ENCODE results near the gene MED16.
A peak's percentile ranks its signal among the peaks of the same experiment; 100 is the strongest.

MED16 gene

DNA sequence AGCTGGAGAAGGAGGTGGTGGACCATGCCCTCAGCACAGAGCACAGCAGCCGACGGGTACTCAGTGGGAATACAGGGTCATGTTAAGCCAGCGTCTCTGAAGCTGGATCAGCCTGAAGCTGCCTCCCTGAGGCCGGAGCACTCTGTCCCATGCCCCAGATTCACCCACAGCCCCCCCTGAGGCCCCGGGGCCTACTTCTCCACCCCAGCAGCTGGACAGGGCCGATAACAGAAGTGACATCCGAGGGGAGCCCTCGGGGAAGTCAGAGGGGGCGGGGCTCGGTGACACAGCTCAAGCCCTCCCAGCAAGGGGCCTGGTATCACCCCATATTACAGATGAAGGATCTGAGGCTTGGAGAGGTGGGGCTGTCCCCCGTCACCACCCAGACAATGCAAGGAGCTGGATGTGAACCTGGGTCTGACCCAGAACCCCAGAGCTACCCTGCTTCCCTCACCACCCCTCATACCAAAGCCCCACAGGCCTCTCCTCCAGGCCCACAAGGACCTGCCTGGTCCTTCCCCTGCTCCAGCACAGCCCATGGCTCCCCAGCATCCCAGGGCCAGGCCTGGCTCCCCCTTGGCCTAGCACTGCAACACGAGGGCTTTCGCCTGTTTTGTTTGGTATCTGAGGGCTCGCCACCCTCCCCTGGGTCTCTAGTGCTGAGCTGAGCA lies 14.3 kb upstream of the MED16 start:
- Mint-ChIP-seq H3K27ac (peak overlapping the region; percentile 100), H3K4me1 (peaks cover 19% of the 10 kb centered on the region), H3K27me3 (no peaks in the 10 kb centered on the region), H3K9me3 (no peaks in the 10 kb centered on the region), H3K4me3 (peak overlapping the region; percentile 82), H3K36me3 (peaks cover 15% of the 10 kb centered on the region)
- peak; percentile 42 for ATAC-seq (ENCODE audit: low read depth)
- DNase-seq (ENCODE audit: low spot score in 2 of 2) = peak; percentile 69 to 74

DNA sequence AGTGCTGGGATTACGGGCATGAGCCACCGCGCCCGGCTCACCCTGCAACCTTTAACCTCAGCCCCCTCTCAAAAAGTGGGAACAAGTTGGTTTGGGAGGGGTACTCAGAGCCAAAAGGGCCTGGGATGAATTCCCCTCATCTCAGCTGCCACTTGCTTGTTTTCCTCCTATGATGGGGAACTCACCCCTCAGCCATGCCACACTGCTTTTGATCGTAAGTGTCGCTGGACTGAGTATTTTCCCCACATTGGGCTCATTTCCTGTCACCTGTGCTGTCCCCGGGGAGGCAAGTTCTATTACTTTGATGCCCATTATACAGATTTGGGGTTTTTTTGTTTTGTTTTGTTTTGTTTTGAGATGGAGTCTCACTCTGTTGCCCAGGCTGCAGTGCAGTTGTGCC lies 13.5 kb upstream of the MED16 start:
- H3K9me3 Mint-ChIP-seq = no peaks in the 10 kb centered on the region
- ATAC-seq (ENCODE audit: low read depth) (peak; percentile 21), DNase-seq (ENCODE audit: low spot score in 2 of 2) (peak in 1 of 2 donors; percentile 52)
- H3K36me3 Mint-ChIP-seq = peaks cover 15% of the 10 kb centered on the region
- peaks cover 19% of the 10 kb centered on the region for H3K4me1 Mint-ChIP-seq
- peak overlapping the region; percentile 100 for H3K27ac Mint-ChIP-seq
- no peaks in the 10 kb centered on the region for H3K27me3 Mint-ChIP-seq
- peak overlapping the region; percentile 82 for H3K4me3 Mint-ChIP-seq

DNA sequence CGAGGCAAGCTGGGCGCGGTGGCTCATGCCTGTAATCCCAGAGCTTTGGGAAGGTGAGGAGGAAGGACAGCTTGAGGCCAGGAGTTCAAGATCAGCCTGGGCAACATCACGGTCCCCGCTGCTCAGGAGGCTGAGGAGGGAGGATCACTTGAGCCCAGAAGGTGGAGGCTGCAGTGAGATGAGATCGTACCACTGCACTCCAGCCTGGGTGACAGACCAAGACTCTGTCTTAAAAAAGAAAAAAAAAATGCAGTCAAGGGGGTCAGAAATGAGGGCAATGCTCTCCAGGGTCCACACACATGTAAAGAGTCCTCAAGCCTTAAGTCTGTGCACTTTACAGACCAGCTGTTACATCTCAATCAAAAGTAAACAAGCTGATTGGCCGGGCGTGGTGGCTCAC lies 11.6 kb upstream of the MED16 start:
- no peak overlapping the region for H3K4me3 Mint-ChIP-seq
- peak overlapping the region; percentile 100 for H3K27ac Mint-ChIP-seq
- H3K36me3 Mint-ChIP-seq = peaks cover 15% of the 10 kb centered on the region
- H3K4me1 Mint-ChIP-seq = peaks cover 21% of the 10 kb centered on the region
- no peaks in the 10 kb centered on the region for H3K9me3 Mint-ChIP-seq
- no peaks in the 10 kb centered on the region for H3K27me3 Mint-ChIP-seq
- ATAC-seq (ENCODE audit: low read depth) = no peak
- DNase-seq (ENCODE audit: low spot score in 2 of 2) = no peak

DNA sequence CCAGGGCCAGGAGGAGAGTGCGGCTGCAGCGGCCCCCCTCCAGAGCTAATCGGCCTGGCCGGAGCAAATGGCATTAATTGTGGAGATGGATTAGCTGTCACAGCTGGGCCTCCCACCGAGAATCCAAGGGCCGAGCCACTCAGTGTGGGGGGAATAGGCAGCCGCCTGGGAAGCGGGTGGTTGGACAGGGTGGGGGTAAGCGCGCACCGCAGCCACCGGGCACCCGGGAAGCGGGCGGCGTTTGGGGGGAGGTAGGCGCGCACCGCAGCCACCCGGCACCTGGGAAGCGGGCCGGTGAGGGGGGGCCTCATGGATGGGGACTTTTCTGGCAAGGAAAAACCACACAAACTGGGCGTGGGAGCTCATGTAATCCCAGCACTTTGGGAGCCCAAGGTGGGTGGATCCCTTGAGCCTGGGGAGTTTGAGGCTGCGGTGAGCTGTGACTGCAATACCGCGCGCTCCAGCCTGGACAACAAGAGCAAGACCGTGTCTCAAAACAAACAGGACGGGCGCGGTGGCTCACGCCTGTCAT lies 10.3 kb upstream of the MED16 start:
- DNase-seq (ENCODE audit: low spot score in 2 of 2) (no peak), ATAC-seq (ENCODE audit: low read depth) (no peak)
- Mint-ChIP-seq H3K27ac (no peak overlapping the region), H3K4me1 (peaks cover 19% of the 10 kb centered on the region), H3K27me3 (no peaks in the 10 kb centered on the region), H3K9me3 (no peaks in the 10 kb centered on the region), H3K4me3 (no peak overlapping the region), H3K36me3 (peaks cover 16% of the 10 kb centered on the region)

DNA sequence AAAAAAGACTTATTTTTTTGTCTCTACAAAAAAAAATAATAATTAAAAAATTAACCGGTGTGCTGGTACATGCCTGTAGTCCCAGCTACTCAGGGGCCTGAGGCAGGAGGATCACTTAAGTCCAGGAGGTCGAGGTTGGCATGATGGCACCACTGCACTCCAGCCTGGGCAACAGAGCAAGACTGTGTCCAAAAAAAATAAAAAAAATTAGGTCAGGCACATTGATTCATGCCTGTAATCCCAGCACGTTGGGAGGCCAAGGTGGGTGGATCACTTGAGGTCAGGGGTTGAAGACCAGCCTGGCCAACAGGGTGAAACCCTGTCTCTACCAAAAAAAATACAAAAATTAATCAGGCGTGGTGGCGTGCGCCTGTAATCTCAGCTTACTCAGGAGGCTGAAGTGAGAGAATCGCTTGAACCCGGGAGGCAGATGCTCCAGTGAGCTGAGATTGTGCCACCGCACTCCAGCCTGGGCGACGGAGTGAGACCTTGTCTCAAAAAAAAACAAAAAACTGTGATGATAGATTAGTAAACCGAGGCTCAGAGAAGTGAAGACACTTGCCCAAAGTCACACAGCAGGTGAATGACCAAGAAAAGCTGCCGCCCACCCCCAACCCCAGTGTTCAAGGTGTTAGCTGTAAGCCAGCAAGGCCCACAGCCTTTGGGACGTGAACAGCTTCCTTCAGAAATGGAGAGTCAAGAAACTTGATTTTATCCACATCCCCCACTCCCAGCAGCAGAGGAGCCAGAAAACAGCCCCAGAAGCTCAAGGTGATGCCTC lies 9.6 kb upstream of the MED16 start:
- Mint-ChIP-seq H3K27me3 (no peaks in the 10 kb centered on the region), H3K27ac (no peak overlapping the region), H3K4me1 (peaks cover 19% of the 10 kb centered on the region), H3K4me3 (no peak overlapping the region), H3K9me3 (no peaks in the 10 kb centered on the region), H3K36me3 (peaks cover 16% of the 10 kb centered on the region)
- no peak for DNase-seq (ENCODE audit: low spot score in 2 of 2)
- ATAC-seq (ENCODE audit: low read depth) = no peak

DNA sequence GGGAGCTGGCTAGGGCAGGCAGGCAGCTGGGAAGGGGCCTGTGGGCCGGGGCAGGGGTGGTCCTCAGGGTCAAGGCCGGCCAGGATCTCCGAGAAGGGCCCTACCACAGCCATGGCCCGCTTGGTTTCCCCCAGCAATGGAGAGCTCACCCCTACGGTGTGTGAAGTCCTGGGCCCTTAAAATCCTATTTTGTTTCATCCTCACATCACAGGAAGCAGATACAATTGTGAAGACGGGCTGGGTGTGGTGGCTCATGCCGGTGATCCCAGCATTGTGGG lies 9.0 kb upstream of the MED16 start:
- Mint-ChIP-seq H3K27me3 (no peaks in the 10 kb centered on the region), H3K27ac (no peak overlapping the region), H3K9me3 (no peaks in the 10 kb centered on the region), H3K36me3 (peaks cover 16% of the 10 kb centered on the region), H3K4me3 (no peak overlapping the region), H3K4me1 (peaks cover 13% of the 10 kb centered on the region)
- ATAC-seq (ENCODE audit: low read depth) = no peak
- DNase-seq (ENCODE audit: low spot score in 2 of 2) = no peak

DNA sequence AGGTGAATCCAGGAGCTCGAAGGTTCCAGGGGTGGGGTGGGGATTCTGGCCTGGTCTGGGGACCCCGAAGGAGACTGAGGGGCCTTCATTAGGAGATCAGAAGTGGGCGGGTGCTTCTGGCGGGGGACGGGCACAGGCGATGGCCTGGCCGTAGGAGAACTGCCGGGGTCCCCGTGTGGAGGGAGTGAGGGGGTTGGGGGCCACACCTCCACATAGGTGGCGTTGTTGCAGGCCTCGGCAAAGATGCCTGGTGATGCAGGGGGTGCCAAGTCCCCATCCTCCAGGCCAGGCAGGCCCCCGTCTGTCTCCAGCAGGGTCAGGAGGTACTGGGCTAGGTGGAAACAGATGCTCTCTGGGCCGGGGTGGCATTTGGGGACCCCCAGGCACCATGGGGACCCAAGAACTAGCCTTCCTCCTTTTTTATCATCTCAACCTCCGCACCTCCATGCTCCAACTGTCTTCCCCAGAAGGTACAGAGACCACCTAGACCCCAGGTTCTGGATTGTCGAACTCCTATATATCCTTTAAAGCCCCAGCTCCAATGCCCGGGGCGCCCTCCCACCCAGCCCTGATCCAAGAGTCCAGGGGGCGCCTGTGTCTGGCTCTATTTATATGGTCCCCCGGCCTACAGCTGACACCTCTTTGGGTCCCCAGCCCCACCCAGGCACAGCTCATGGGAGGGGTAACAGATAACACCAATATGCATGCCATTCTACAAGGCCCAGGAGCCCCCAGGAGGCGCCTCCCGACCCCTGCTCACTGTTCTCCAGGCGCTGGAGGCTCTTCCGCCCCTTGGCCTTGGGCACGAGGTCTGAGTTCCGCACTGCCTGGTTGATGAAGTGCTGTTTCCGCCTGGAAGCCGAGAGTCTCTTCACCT lies 8.5 kb upstream of the MED16 start:
- Mint-ChIP-seq H3K27ac (no peak overlapping the region), H3K4me1 (peaks cover 10% of the 10 kb centered on the region), H3K36me3 (peaks cover 18% of the 10 kb centered on the region), H3K27me3 (no peaks in the 10 kb centered on the region), H3K9me3 (no peaks in the 10 kb centered on the region), H3K4me3 (no peak overlapping the region)
- no peak for ATAC-seq (ENCODE audit: low read depth)
- DNase-seq (ENCODE audit: low spot score in 2 of 2) = no peak

DNA sequence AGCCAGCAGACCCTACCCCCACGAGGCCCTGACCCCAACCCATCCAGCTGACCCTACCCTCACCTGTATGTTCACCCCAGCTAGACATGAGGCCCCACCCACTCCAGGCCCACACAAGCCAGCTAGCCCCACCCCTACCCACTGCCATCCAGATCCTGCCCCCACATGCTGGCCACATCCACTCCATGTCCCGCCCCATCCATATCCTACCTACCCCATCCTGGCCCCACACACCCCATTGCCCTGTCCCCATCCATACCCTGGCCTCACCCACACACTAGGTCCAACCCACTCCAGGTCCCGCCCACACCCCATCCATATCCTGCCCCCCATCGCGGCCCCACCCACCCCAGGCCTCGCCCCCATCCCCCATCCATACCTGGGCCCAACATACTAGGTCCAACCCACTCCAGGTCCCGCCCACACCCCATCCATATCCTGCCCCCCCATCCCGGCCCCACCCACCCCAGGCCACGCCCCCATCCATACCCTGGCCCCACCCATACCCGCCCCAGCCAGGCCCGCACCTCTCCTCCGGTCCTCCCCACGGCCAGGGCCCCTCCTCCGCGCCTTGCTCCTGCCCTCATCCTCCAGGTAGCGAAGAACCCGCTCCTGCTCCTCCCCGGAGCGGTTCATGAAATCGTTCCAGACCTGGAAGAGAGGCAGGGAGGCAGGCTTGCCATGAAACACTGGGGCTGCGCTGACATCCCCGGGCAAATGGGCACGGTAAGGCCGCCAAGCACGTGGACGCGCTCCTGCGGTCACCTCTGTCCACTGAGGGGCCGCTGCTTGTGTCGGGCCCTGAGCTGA lies 7.5 kb upstream of the MED16 start:
- H3K9me3 Mint-ChIP-seq = no peaks in the 10 kb centered on the region
- DNase-seq (ENCODE audit: low spot score in 2 of 2) = no peak
- peak; percentile 28 for ATAC-seq (ENCODE audit: low read depth)
- peaks cover 10% of the 10 kb centered on the region for H3K4me1 Mint-ChIP-seq
- peak overlapping the region; percentile 73 for H3K27ac Mint-ChIP-seq
- no peak overlapping the region for H3K4me3 Mint-ChIP-seq
- H3K36me3 Mint-ChIP-seq = peaks cover 20% of the 10 kb centered on the region
- no peaks in the 10 kb centered on the region for H3K27me3 Mint-ChIP-seq

DNA sequence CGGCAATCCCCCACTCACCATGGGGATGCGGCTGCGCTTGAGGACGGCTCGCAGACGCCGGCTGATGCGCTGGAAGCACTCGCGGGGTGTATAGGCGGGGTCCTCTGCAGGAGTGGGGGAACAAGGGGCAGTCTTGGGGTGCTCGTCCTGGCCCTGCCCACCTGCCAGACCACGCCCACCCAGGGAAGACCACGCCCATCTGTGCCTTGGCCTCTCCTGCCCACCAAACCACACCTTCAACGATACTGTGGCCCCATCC lies 7.0 kb upstream of the MED16 start:
- no peak for ATAC-seq (ENCODE audit: low read depth)
- DNase-seq (ENCODE audit: low spot score in 2 of 2) = no peak
- Mint-ChIP-seq H3K27me3 (no peaks in the 10 kb centered on the region), H3K36me3 (peaks cover 20% of the 10 kb centered on the region), H3K9me3 (no peaks in the 10 kb centered on the region), H3K27ac (peak overlapping the region; percentile 73), H3K4me3 (no peak overlapping the region), H3K4me1 (peaks cover 10% of the 10 kb centered on the region)

DNA sequence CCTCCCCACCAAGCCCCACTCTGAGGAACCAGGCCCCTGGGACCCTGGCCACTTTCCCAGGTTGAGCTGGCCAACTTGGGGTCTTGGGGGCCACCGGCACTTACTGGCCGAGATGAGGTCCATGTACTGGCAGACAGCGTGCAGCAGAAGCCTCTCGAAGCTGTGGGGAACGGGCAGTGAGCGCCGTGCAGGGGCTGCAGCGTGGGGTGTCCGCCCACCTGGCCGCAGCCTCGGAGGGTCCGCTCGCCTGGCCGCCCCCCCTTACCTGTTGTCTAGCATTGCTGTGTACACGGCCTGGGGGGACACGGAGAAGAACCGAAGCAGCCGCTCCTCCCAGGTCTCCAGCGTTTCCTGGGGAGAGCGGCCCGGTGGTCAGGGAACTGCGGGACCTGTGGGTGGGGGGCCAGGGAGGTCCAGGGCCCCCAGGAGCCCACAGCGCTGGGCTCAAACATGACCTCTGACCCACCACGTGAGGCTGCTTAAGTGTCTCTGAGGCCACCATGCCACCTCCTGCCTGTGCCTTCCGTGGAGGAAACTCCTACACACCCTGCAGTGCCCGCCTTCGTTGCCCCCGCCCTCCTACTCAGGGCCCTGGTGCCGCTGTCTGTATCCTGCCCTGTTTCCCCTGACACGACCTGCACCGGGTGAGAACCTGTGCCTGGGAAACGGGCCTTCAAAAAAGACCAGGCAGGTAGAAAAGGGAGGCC lies 6.5 kb upstream of the MED16 start:
- no peak overlapping the region for H3K4me3 Mint-ChIP-seq
- ATAC-seq (ENCODE audit: low read depth) (no peak), DNase-seq (ENCODE audit: low spot score in 2 of 2) (no peak)
- peak overlapping the region; percentile 94 for H3K27ac Mint-ChIP-seq
- H3K36me3 Mint-ChIP-seq = peaks cover 19% of the 10 kb centered on the region
- H3K4me1 Mint-ChIP-seq = peaks cover 10% of the 10 kb centered on the region
- no peaks in the 10 kb centered on the region for H3K27me3 Mint-ChIP-seq
- H3K9me3 Mint-ChIP-seq = no peaks in the 10 kb centered on the region

DNA sequence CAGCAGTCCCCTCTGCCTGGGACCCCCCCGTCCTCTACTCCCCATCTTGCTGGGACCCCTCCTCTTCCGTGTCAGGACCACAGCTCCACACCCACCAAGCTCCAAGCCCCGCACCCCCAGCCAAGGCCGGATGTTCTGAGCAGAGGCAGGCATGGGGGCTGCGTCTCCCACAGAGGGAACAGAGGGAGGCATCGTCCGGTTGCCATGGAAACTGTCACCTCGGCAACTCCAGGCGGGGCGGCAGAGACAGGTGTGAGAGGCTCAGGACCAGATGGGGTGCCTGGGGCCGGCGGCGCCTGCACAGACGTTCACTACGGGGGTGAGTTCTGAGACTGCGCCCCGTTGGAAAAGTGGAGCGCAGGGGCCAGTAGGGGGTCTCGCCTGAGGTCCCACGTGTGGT lies 5.7 kb upstream of the MED16 start:
- Mint-ChIP-seq H3K36me3 (peaks cover 13% of the 10 kb centered on the region), H3K9me3 (no peaks in the 10 kb centered on the region), H3K27ac (peak overlapping the region; percentile 94), H3K4me1 (peaks cover 10% of the 10 kb centered on the region), H3K4me3 (no peak overlapping the region), H3K27me3 (no peaks in the 10 kb centered on the region)
- ATAC-seq (ENCODE audit: low read depth) = peak; percentile 81
- DNase-seq (ENCODE audit: low spot score in 2 of 2) = peak; percentile 64 to 71

DNA sequence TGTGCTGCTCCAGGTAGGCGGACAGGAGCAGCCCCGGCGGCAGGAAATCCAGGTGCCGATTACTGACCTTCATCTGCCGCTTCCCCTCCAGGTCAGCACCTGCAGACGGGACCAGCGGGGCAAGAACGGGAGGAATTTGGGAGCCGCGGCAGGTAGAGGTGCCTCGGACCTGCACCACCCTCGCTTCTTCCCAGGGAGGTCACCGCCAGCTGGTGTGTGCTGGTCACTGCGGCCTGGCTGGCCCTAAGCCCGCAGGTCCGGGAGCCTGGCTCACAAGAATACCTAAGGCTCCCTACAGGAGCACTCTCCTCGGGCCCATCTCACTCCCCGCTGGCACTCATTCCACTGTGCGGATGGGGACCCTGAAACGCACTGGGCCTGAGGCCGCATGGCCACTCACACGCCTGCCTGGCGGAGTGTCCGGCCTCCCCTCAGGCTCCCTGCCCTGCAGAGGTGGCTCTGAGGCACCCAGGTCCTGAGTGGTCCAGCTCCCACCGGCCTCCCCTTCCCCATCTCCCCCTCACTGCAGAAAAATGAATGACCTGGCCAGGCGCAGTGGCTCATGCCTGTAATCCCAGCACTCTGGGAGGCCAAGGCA lies 4.6 kb upstream of the MED16 start:
- no peaks in the 10 kb centered on the region for H3K27me3 Mint-ChIP-seq
- DNase-seq (ENCODE audit: low spot score in 2 of 2) (no peak), ATAC-seq (ENCODE audit: low read depth) (no peak)
- peaks cover 17% of the 10 kb centered on the region for H3K4me1 Mint-ChIP-seq
- H3K36me3 Mint-ChIP-seq = peaks cover 13% of the 10 kb centered on the region
- no peak overlapping the region for H3K4me3 Mint-ChIP-seq
- no peaks in the 10 kb centered on the region for H3K9me3 Mint-ChIP-seq
- H3K27ac Mint-ChIP-seq = peak overlapping the region; percentile 55

DNA sequence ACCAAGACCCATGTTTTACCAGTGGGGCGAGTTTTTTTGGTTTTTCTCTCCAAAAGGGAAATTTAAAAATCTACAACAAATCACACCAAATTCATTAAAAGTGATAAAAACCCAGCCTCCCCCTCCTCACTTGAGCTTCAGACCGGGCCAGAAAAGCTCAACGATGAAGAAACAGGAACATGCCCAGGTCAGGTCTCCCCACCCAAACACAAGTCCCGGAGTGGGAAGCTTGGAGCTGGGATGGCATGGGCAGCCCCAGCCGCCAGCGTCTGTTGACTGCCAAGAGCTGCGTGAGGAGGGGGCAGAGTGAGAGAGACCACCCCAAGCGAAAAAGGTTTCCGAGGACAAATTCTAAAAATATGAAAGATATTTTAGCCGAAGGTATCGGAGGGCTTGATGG lies 4.0 kb upstream of the MED16 start:
- Mint-ChIP-seq H3K36me3 (peaks cover 15% of the 10 kb centered on the region), H3K9me3 (no peaks in the 10 kb centered on the region), H3K4me3 (no peak overlapping the region), H3K27ac (peak overlapping the region; percentile 55), H3K27me3 (no peaks in the 10 kb centered on the region), H3K4me1 (peaks cover 21% of the 10 kb centered on the region)
- no peak for DNase-seq (ENCODE audit: low spot score in 2 of 2)
- ATAC-seq (ENCODE audit: low read depth) = no peak

Data from memory B cell (primary cell).